Ramos (cell line): ENCODE results near the gene DNM1.

ENCODE experiments used
- in situ Hi-C: fragments of 300-500 bp; cut with MboI; formaldehyde crosslinking; loops from one replicate; pipeline ENCODE4 v1.14.3; 2022; ENCODE audit warnings: low sequenced_read_pairs; ENCODE audit not compliant: unreplicated experiment

Gene DNM1

DNA sequence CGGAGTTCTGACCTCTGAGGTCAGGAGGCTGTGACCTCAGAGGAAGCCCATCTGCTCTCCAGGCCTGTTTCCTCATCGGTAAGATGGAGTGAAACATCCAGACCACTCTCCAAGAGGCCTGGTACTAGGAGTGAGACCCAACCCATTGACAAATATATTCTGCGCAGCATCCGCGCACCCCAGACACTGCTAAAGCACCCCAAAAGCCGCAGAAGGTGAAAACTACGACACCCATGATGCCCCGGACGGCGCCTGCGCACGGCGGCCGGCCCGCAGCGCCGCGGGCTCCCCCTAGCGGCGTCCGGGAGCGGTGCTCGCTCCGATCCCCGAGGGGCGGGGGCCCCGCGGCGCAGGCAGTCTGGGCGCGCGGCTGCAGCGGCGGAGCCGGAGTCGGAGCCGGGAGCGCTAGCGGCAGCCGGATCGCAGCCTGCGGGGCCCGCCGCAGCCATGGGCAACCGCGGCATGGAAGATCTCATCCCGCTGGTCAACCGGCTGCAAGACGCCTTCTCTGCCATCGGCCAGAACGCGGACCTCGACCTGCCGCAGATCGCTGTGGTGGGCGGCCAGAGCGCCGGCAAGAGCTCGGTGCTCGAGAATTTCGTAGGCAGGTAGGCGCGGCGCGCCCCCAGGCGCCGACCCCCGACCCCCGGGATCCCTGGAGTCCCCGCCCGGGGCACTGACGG lies at the start of gene DNM1:
Gene DNM1, plus strand, starts transcription at position 356 of the 683 bp plus-strand sequence. Its CDS starts 92 bp downstream, at position 448.
- in situ Hi-C loops = no loop called here

DNA sequence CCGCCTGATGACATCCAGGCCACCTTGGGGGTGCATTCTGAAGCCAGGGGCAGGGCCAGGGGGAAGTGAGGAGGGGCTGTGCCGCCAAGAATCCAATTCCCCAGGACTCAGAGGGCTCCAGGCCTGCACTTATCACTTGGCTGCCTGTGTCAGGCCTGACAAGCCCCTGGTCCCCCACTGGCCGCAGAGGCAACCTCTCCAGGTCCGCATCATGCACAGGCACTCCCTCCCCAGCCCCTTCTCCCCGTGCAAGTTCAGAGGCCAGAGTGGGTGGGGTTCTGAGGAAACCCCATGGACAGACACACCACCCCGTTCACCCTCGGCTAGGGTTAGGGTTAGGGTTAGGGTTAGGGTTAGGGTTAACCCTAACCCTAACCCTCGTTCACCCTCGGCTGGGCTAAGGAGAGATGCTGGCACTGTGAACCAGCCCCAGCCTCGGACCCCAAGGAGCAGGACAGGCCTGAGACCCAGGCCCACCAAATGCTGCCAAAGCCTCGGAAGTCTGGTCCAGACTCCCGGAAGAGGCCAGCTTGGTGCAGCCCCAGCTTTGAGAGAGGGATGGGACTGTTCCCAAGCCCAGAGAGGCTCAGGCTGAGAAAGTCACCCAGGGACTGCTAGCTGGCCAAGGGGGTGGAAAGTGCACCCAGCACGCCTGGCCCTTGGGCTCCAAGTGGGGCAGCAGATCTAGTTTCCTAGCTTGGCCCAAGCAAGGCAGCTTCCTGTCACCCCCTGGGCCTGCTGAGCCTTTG lies 49.1 kb upstream of the DNM1 start:
- in situ Hi-C loops = no loop called here

DNA sequence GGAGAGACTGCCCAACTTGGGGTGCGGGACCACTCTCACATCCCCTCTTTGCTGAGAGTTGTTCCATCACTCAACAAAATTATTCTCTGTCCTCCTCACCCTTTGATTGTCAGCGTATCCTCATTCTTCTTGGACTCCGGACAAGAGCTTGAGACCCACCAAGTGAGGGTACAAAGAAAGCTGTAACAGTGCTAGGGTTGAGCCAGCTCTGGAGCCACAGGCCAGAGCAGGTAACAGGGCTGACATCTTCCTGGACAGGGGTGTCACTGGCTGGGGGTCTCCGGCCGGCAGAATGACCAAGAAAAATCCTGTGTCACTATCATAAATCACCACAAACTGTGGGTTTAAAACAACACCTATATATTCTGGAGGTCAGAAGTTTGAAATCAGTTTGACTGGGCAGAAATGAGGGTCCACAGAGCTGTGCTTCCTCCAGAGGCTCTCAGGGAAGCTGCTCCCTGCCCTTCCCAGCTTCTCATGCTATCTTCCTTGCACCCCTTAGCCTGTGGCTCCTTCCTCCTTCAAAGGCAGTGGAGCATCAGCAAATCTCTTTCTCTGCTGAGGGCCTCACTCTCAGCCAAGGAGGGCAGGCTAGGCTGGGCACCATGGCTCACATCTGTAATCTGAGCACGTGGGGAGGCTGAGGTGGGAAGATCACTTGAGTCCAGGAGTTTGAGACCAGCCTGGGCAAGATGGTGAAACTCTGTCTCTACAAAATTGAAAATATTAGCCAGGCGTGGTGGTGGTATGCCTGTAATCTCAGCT lies 47.3 kb upstream of the DNM1 start:
- in situ Hi-C loops = no loop called here

- in situ Hi-C loops = no loop called here
Measured at GRCh38 chr9:128159522-128159783, 43.7 kb upstream of the DNM1 start.

DNA sequence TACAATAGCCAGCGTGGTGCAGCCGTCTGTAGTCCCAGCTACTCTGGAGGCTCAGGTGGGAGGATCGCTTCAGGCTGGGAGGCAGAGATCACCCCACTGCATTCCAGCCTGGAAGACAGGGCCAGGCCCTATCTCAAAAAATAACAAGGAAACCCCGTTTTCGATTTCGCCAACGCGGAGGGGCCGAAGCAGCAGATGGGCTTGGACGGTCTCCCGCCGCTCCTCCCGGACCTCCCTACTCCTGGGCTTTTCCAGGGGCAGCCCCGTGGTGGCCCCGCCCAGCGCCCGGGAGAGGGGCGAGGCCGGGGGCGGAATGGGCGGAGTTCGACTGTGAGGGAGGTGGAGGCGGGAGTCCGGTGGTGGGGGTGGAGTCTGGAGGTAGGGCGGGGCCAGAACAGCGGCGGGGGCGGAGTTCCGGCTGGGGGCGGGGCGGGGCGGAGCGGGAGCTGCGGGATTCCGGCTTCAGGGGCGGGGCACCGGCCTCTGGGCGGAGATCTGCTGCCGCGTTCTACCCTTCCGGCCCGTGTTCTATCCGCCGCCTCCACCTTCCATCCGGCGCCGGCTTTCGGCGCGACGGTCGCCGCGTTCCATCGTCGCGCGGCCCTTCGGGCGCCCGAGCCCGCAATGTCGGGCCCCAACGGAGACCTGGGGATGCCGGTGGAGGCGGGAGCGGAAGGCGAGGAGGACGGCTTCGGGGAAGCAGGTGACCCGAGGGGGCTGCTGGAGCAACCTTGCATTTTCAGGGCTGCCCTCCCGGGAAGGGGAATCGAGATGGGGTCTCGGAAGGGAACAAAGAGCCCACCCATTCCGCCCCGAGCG lies 43.2 kb upstream of the DNM1 start, which contains the start of gene BBLN:
Gene BBLN, plus strand, starts transcription at position 482 of the 819 bp plus-strand sequence. Its CDS starts 143 bp downstream, at position 625.
- in situ Hi-C loops = no loop called here

DNA sequence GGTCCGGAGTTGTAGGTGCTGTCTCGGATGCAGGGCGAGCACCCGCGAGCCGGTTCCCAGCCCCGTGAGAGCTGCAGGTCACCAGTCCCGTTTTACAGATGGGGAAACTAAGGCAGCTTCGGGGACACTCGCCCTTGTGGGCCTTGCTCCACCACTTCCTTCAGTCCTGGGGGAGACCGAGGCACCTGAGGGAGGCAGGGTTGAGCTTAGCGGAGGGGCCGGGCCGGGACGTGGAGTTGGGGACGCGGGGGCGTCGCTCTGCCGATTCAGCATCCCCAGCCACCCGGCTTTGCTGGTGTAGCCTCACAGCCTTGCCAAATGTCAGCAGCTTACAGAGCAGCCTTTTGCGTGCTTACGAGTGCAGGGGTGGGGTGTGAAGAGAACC lies 42.6 kb upstream of the DNM1 start:
- in situ Hi-C loops = no loop called here

DNA sequence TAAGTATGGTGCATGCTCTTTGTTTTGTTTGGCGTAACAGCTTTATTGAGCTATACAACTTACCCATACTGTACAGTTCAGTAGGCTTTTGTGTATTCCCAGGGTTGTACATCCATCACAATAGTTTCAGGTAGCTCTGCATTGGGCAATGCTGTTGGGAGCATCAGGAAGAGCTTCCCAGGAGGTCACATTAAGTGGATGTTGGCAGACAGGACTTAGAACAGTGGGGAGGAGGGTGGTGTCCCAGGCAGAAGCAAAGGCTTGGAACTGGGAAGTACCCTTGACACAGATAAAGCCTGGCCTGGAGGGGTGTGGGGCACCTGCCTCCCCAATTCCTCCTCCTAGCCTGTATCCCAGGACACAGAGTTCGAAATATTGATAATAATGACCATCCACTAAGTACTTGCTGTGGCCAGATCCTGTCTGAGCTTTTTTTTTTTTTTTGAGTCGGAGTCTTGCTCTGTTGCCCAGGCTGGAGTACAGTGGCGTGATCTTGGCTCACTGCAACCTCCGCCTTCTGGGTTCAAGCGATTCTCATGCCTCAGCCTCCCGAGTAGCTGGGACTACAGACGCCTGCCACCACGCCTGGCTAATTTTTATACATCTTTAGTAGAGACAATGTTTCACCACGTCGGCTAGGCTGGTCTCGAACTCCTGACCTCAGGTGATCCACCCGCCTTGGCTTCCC lies 41.8 kb upstream of the DNM1 start:
- in situ Hi-C loops = no loop called here

- in situ Hi-C loops = no loop called here
Measured at GRCh38 chr9:128162215-128163026, 40.8 kb upstream of the DNM1 start.

GRCh38 chr9:128163027-128163515 lies 40.1 kb upstream of the DNM1 start:
- in situ Hi-C loops = no loop called here

GRCh38 chr9:128163523-128164306 lies 39.5 kb upstream of the DNM1 start:
- in situ Hi-C loops = no loop called here

DNA sequence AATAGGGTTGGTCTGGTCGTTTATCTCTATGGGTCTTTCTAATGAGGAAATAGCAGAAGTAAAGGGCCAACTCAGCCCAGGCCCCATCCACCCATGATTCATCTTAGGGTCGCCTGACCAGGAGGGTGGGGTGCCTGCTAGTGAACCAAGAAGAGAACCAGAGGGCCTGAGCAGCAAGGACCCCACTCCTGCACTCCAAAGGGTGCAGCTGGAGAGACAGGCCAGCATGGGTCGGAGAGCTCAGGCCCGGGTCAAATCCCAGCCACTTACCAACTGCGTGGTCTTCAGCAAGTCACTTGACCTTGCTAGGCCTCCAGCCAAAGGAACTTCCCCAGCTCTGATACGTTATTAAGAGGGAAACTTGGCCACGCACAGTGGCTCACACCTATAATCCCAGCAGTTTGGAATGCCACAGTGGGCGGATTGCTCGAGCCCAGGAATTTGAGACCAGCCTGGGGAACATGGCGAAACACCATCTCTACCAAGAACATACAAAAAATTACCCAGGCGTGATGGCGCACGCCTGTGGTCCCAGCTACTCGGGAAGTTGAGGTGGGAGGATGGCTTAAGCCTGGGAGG lies 38.8 kb upstream of the DNM1 start:
- in situ Hi-C loops = no loop called here

DNA sequence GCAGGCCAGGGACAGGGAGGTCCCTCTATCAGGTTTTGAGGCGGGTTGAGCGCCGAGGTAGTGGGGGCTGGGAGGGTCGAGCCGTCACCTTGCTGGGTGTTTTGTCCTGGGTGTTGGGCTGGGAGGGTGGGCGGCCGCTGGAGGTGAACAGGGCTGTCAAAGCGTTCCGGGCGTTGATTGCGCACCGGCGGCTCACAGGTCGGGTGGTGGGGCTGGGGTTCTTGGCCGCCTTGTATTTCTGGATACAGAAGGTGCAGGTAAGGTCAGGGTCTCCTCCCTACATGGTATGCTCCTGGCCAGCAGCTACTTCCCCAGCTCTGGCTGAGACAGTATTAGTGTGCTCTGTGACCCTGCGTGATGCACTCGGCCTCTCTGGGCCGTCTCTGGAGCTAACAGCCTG lies 37.0 kb upstream of the DNM1 start:
- in situ Hi-C loops = no loop called here

DNA sequence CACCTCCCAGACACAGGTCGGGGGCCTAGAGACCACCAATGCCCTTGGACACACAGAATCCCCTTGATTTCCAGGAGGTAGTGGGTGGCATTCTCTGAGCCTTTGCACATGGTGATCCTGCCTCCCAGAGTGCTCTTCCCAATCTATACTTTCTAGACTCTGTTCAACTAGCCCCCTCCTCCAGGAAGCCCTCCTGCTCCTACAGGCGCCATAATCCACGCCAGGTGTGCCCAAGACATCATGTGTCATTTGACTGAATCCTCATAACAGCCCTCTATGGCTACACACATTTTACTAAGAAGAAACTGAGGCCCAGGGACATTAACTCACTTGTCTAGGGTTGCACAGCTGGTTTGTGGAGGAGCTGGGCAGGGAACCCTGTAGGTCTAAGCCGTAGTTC lies 36.0 kb upstream of the DNM1 start:
- in situ Hi-C loops = no loop called here

DNA sequence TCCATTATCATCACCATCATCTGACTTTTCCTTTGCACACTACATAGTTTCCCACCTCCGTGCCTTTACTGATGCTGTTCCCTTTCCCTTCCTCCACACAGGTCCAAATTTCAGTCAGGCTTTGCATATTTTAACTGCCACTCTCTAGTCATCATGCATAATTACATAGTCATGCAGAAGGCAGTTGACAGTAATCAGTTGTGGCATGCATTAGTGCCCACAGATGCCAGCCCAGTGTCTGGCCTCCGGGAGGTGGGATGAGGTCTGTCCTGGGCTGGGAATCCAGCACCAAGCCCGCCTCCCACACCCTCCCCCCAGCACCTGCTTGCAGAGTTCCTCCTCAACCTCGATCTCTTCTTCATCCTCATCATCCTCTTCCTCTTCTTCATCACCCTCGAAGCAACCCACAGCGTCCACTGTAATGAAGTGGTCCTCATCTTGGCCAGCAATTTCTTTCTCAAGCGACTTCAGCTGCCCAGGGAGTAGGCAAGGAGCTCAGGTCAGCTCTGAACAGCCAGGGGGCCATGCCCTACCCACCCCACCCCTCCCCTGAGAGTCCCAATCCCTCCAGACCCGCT lies 34.4 kb upstream of the DNM1 start:
- in situ Hi-C loops = no loop called here

- in situ Hi-C loops = no loop called here
Measured at GRCh38 chr9:128169492-128169891, 33.7 kb upstream of the DNM1 start.

- in situ Hi-C loops = no loop called here
Measured at GRCh38 chr9:128169925-128170324, 33.3 kb upstream of the DNM1 start.

DNA sequence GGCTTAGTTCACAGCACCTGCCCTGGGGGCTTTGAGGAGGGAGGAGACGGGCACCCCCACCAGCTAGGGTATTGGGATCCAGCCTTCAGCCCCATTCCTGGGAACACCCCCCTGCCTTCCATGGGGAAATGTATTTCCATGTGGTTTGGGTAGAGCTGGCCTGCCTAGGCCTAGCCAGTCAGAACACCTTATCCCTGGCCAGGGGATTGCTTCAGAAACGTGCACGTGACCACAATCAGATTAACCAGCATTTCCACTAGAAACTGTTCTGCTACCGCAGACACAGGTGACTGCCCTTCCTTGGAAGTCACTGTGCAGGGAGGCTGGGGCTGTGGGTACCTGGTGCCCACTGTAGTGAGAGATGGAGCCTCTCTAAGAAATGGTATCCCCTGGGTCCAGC lies 29.1 kb upstream of the DNM1 start:
- in situ Hi-C loops = no loop called here
